Activated naive CD4-positive, alpha-beta T cell treated with anti-CD3 and anti-CD28 coated beads, Interleukin-2, amount 10 ng/mL, durations not matched to agents 7 days and 5 days (primary cell): ENCODE data around the gene KRTAP10-12.
A peak's percentile ranks its signal among the peaks of the same experiment; 100 is the strongest.

Source experiments
- CTCF ChIA-PET: fragments of 350-600 bp; sonication (Branson Sonifier 250); formaldehyde crosslinking; loops from one replicate; lab custom pipeline; 2021; ENCODE audit warnings: antibody characterized with exemption; lab: Charles Lee
- DNase-seq: peaks from one replicate; pipeline ENCODE4 v3.0.0-alpha.2; 2020
- H3K27ac Mint-ChIP-seq: one replicate; pipeline ENCODE4 v1.8.0; 2021; ENCODE audit warnings: mild to moderate bottlenecking, moderate library complexity, mixed read lengths
- H3K27me3 Mint-ChIP-seq: one replicate; pipeline ENCODE4 v1.8.0; 2021; ENCODE audit warnings: mild to moderate bottlenecking, mixed read lengths
- H3K36me3 Mint-ChIP-seq: one replicate; pipeline ENCODE4 v1.8.0; 2021; ENCODE audit warnings: mixed read lengths
- H3K4me1 Mint-ChIP-seq: one replicate; pipeline ENCODE4 v1.8.0; 2021; ENCODE audit warnings: mixed read lengths
- H3K4me3 Mint-ChIP-seq: one replicate; pipeline ENCODE4 v1.8.0; 2021; ENCODE audit warnings: mild to moderate bottlenecking, moderate library complexity, mixed read lengths
- H3K9me3 Mint-ChIP-seq: one replicate; pipeline ENCODE4 v1.8.0; 2021; ENCODE audit warnings: mixed read lengths

The KRTAP10-12 gene

GRCh38 chr21:44699502-44700001 lies 2.6 kb downstream of the KRTAP10-12 start:
- H3K27ac Mint-ChIP-seq, result no peak overlapping the region
- peaks cover 99% of the 10 kb centered on the region for H3K27me3 Mint-ChIP-seq
- peaks cover 3% of the 10 kb centered on the region for H3K36me3 Mint-ChIP-seq
- H3K9me3 Mint-ChIP-seq, result no peaks in the 10 kb centered on the region
- no peak overlapping the region for H3K4me3 Mint-ChIP-seq
- no peaks in the 10 kb centered on the region for H3K4me1 Mint-ChIP-seq
- CTCF ChIA-PET, result interaction anchor here (0.6 to 1.7 kb wide), 3 partner anchors 9 to 189 kb away, joined by 3 to 4 read pairs (median 3); no protein-coding TSS in a partner anchor
- no peak for DNase-seq

- H3K9me3 Mint-ChIP-seq, result peaks cover 3% of the 10 kb centered on the region
- H3K36me3 Mint-ChIP-seq, result peaks cover 6% of the 10 kb centered on the region
- DNase-seq, result no peak
- H3K4me1 Mint-ChIP-seq, result no peaks in the 10 kb centered on the region
- CTCF ChIA-PET, result interaction anchor here (1.7 kb wide), 1 partner anchor 190 kb away, joined by 4 read pairs; no protein-coding TSS in a partner anchor
- H3K27me3 Mint-ChIP-seq, result peaks cover 99% of the 10 kb centered on the region
- H3K27ac Mint-ChIP-seq, result no peak overlapping the region
- no peak overlapping the region for H3K4me3 Mint-ChIP-seq
Measured at GRCh38 chr21:44700101-44701022, 3.4 kb downstream of the KRTAP10-12 start.

GRCh38 chr21:44701023-44701400 lies 4.0 kb downstream of the KRTAP10-12 start:
- peaks cover 99% of the 10 kb centered on the region for H3K27me3 Mint-ChIP-seq
- H3K4me1 Mint-ChIP-seq, result no peaks in the 10 kb centered on the region
- H3K36me3 Mint-ChIP-seq, result peaks cover 10% of the 10 kb centered on the region
- no peak overlapping the region for H3K27ac Mint-ChIP-seq
- H3K4me3 Mint-ChIP-seq, result no peak overlapping the region
- CTCF ChIA-PET, result no interaction called here
- peaks cover 8% of the 10 kb centered on the region for H3K9me3 Mint-ChIP-seq
- DNase-seq, result no peak

GRCh38 chr21:44701541-44701940 lies 4.6 kb downstream of the KRTAP10-12 start:
- Mint-ChIP-seq H3K27ac (no peak overlapping the region), H3K27me3 (peaks cover 100% of the 10 kb centered on the region), H3K4me3 (no peak overlapping the region), H3K4me1 (no peaks in the 10 kb centered on the region), H3K9me3 (peaks cover 12% of the 10 kb centered on the region), H3K36me3 (peaks cover 15% of the 10 kb centered on the region)
- CTCF ChIA-PET, result interaction anchor here (0.6 kb wide), 1 partner anchor 92 kb away, joined by 3 read pairs; no protein-coding TSS in a partner anchor
- DNase-seq, result no peak

GRCh38 chr21:44702111-44702972 lies 5.4 kb downstream of the KRTAP10-12 start:
- DNase-seq, result no peak

GRCh38 chr21:44702973-44703730 lies 6.2 kb downstream of the KRTAP10-12 start:
- no peaks in the 10 kb centered on the region for H3K4me1 Mint-ChIP-seq
- H3K27ac Mint-ChIP-seq, result no peak overlapping the region
- H3K9me3 Mint-ChIP-seq, result peaks cover 12% of the 10 kb centered on the region
- H3K4me3 Mint-ChIP-seq, result no peak overlapping the region
- DNase-seq, result no peak
- CTCF ChIA-PET, result no interaction called here
- peaks cover 100% of the 10 kb centered on the region for H3K27me3 Mint-ChIP-seq
- peaks cover 15% of the 10 kb centered on the region for H3K36me3 Mint-ChIP-seq

More at GRCh38 chr21:44702111-44702972, 5.4 kb downstream of the KRTAP10-12 start:
- CTCF ChIA-PET, result interaction anchor here (0.6 kb wide), 1 partner anchor 92 kb away, joined by 3 read pairs; no protein-coding TSS in a partner anchor
- H3K27ac Mint-ChIP-seq, result no peak overlapping the region
- H3K4me1 Mint-ChIP-seq, result no peaks in the 10 kb centered on the region
- H3K4me3 Mint-ChIP-seq, result no peak overlapping the region
- H3K27me3 Mint-ChIP-seq, result peaks cover 100% of the 10 kb centered on the region
- peaks cover 12% of the 10 kb centered on the region for H3K9me3 Mint-ChIP-seq
- H3K36me3 Mint-ChIP-seq, result peaks cover 15% of the 10 kb centered on the region

- H3K36me3 Mint-ChIP-seq, result peaks cover 15% of the 10 kb centered on the region
- CTCF ChIA-PET, result no interaction called here
- no peak overlapping the region for H3K4me3 Mint-ChIP-seq
- H3K9me3 Mint-ChIP-seq, result peaks cover 12% of the 10 kb centered on the region
- peaks cover 2% of the 10 kb centered on the region for H3K4me1 Mint-ChIP-seq
- peaks cover 100% of the 10 kb centered on the region for H3K27me3 Mint-ChIP-seq
- H3K27ac Mint-ChIP-seq, result no peak overlapping the region
- DNase-seq, result no peak
Measured at GRCh38 chr21:44703731-44704635, 7.0 kb downstream of the KRTAP10-12 start.

GRCh38 chr21:44704636-44705001 lies 7.6 kb downstream of the KRTAP10-12 start:
- Mint-ChIP-seq H3K27me3 (peaks cover 100% of the 10 kb centered on the region), H3K9me3 (peaks cover 12% of the 10 kb centered on the region), H3K36me3 (peaks cover 16% of the 10 kb centered on the region), H3K4me3 (no peak overlapping the region), H3K4me1 (peaks cover 5% of the 10 kb centered on the region), H3K27ac (no peak overlapping the region)
- no peak for DNase-seq
- CTCF ChIA-PET, result no interaction called here

- peaks cover 100% of the 10 kb centered on the region for H3K27me3 Mint-ChIP-seq
- DNase-seq, result peak; percentile 17
- H3K4me1 Mint-ChIP-seq, result peaks cover 12% of the 10 kb centered on the region
- H3K36me3 Mint-ChIP-seq, result peaks cover 16% of the 10 kb centered on the region
- peaks cover 12% of the 10 kb centered on the region for H3K9me3 Mint-ChIP-seq
- no peak overlapping the region for H3K4me3 Mint-ChIP-seq
- peak overlapping the region; percentile 28 for H3K27ac Mint-ChIP-seq
- CTCF ChIA-PET, result no interaction called here
Measured at GRCh38 chr21:44706026-44706705, 9.2 kb downstream of the KRTAP10-12 start.

- H3K4me1 Mint-ChIP-seq, result peaks cover 15% of the 10 kb centered on the region
- peaks cover 100% of the 10 kb centered on the region for H3K27me3 Mint-ChIP-seq
- H3K27ac Mint-ChIP-seq, result no peak overlapping the region
- CTCF ChIA-PET, result no interaction called here
- no peak overlapping the region for H3K4me3 Mint-ChIP-seq
- DNase-seq, result peak; percentile 16
- peaks cover 12% of the 10 kb centered on the region for H3K9me3 Mint-ChIP-seq
- H3K36me3 Mint-ChIP-seq, result peaks cover 16% of the 10 kb centered on the region
Measured at GRCh38 chr21:44706706-44707581, 10.0 kb downstream of the KRTAP10-12 start.

GRCh38 chr21:44708213-44708865 lies 11.4 kb downstream of the KRTAP10-12 start:
- Mint-ChIP-seq H3K27me3 (peaks cover 100% of the 10 kb centered on the region), H3K4me3 (no peak overlapping the region), H3K27ac (no peak overlapping the region), H3K36me3 (peaks cover 16% of the 10 kb centered on the region), H3K9me3 (peaks cover 12% of the 10 kb centered on the region), H3K4me1 (peaks cover 15% of the 10 kb centered on the region)
- peak; percentile 19 for DNase-seq
- CTCF ChIA-PET, result interaction anchor here (0.9 to 1.1 kb wide), 2 partner anchors 11 to 85 kb away, joined by 3 to 6 read pairs; no protein-coding TSS in a partner anchor
